ENCODE results near the gene KRTAP10-7.
"Not testable (repeated sequence)": the region's sequence is repeated elsewhere in the genome, so short reads cannot be mapped to it uniquely, and the experiment has no call there.

Gene KRTAP10-7

DNA sequence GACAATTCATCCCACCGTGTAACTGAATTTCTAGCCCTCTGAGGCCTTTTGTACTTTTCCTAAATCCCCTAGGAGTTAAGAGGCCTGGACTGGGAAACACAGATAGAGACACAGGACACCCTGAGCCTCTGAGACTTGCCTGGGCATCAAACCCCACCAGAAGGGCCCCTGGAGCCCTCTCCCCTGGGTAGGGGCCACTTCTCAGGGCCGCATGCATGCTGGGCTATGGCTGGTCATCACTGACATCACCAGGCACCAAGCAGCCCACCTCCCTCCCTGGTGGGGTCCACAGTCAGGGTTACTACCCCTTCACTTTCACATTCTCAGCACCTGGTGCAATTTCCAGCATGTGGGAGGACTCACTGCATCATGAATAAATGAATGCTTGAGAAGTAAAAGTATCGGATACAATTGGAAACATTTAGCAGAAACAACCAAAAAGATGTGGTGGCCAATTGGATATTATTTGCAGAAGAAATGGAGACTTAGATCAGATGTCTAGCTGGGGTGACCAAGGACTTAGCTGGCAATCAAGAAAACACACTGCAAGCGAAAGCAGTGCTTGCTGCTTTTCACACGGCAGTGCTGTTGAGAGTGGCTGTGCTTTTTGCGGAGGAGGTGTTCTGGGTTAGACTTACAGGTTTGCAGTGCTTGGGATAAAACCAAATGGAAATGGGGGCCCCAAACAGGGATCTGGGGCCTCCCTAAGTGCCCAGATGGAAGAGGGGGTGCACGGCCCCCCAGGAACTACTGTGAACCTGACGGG is 950 bp upstream of the KRTAP10-7 start:
- TF ChIP-seq, protein P1, sequence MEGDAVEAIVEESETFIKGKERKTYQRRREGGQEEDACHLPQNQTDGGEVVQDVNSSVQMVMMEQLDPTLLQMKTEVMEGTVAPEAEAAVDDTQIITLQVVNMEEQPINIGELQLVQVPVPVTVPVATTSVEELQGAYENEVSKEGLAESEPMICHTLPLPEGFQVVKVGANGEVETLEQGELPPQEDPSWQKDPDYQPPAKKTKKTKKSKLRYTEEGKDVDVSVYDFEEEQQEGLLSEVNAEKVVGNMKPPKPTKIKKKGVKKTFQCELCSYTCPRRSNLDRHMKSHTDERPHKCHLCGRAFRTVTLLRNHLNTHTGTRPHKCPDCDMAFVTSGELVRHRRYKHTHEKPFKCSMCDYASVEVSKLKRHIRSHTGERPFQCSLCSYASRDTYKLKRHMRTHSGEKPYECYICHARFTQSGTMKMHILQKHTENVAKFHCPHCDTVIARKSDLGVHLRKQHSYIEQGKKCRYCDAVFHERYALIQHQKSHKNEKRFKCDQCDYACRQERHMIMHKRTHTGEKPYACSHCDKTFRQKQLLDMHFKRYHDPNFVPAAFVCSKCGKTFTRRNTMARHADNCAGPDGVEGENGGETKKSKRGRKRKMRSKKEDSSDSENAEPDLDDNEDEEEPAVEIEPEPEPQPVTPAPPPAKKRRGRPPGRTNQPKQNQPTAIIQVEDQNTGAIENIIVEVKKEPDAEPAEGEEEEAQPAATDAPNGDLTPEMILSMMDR (IDR thresholded peaks at IDR 0.05; ENCODE audit: extremely low read depth, insufficient read depth, missing control alignments): no peak
- in situ Hi-C loops (cut with MboI; ENCODE audit: low pct_unique_long_range_greater_than_20kb, low sequenced_read_pairs, unreplicated experiment): no loop called here
- no peak for DNase-seq (ENCODE audit: low spot score)

DNA sequence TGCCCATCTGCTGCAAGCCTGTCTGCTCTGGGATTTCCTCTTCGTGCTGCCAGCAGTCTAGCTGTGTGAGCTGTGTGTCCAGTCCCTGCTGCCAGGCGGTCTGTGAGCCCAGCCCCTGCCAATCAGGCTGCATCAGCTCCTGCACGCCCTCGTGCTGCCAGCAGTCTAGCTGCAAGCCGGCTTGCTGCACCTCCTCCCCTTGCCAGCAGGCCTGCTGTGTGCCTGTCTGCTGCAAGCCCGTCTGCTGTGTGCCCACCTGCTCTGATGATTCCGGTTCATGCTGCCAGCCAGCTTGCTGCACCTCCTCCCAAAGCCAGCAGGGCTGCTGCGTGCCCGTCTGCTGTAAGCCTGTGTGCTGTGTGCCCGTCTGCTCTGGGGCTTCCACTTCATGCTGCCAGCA is 694 bp downstream of the KRTAP10-7 start:
- in situ Hi-C loops (cut with MboI; ENCODE audit: low pct_unique_long_range_greater_than_20kb, low sequenced_read_pairs, unreplicated experiment); DNase-seq (ENCODE audit: low spot score): not testable (repeated sequence)

GRCh38 chr21:44601596-44602462 is 1.4 kb downstream of the KRTAP10-7 start:
- TF ChIP-seq, protein P1 (IDR thresholded peaks at IDR 0.05; ENCODE audit: extremely low read depth, insufficient read depth, missing control alignments): no peak
- in situ Hi-C loops (cut with MboI; ENCODE audit: low pct_unique_long_range_greater_than_20kb, low sequenced_read_pairs, unreplicated experiment): no loop called here
- no peak for DNase-seq (ENCODE audit: low spot score)

GRCh38 chr21:44602463-44602850 is 2.1 kb downstream of the KRTAP10-7 start:
- TF ChIP-seq, protein P1 (IDR thresholded peaks at IDR 0.05; ENCODE audit: extremely low read depth, insufficient read depth, missing control alignments): no peak
- in situ Hi-C loops (cut with MboI; ENCODE audit: low pct_unique_long_range_greater_than_20kb, low sequenced_read_pairs, unreplicated experiment): no loop called here
- no peak for DNase-seq (ENCODE audit: low spot score)

GRCh38 chr21:44603109-44603875 is 2.9 kb downstream of the KRTAP10-7 start:
- in situ Hi-C loops (cut with MboI; ENCODE audit: low pct_unique_long_range_greater_than_20kb, low sequenced_read_pairs, unreplicated experiment): no loop called here
- TF ChIP-seq, protein P1 (IDR thresholded peaks at IDR 0.05; ENCODE audit: extremely low read depth, insufficient read depth, missing control alignments): no peak
- no peak for DNase-seq (ENCODE audit: low spot score)

GRCh38 chr21:44603911-44604310 is 3.5 kb downstream of the KRTAP10-7 start:
- TF ChIP-seq, protein P1 (IDR thresholded peaks at IDR 0.05; ENCODE audit: extremely low read depth, insufficient read depth, missing control alignments): no peak
- no peak for DNase-seq (ENCODE audit: low spot score)
- in situ Hi-C loops (cut with MboI; ENCODE audit: low pct_unique_long_range_greater_than_20kb, low sequenced_read_pairs, unreplicated experiment): no loop called here
